GM23338 (cell line): ENCODE measurements around the gene CD72. TPM values are rescaled to one million over a fixed set of nuclear protein-coding genes. Genes with fewer than 3 reads are reported as not detected.
A peak's percentile ranks its signal among the peaks of the same experiment; 100 is the strongest.

Source experiments
- ATAC-seq: fragments of 200-7000 bp; cut with Tn5 transposase; 3 replicates; pipeline ENCODE4 v1.9.1; 2020
- DNase-seq: peaks from one replicate; pipeline ENCODE4 v3.0.0-alpha.2; 2015; ENCODE audit warnings: low spot score
- H2AFZ ChIP-seq: fragments of 200-600 bp; sonication (generic); 2 replicates; pipeline ENCODE4 v1.8.0; 2016; ENCODE audit warnings: antibody characterized with exemption, mild to moderate bottlenecking, moderate library complexity
- H3F3A ChIP-seq: fragments of 200-600 bp; sonication (generic); replicated peaks from 2 replicates; pipeline ENCODE4 v1.8.0; 2017; ENCODE audit warnings: antibody characterized with exemption, mixed run types, low read depth
- H3K27ac ChIP-seq: fragments of 200-600 bp; sonication (generic); 2 replicates; pipeline ENCODE4 v1.6.1; 2016; ENCODE audit warnings: low read depth
- H3K27me3 ChIP-seq: fragments of 200-600 bp; sonication (generic); 2 replicates; pipeline ENCODE4 v1.8.0; 2016; ENCODE audit warnings: mild to moderate bottlenecking, mixed run types, moderate library complexity; ENCODE audit not compliant: insufficient read depth
- H3K36me3 ChIP-seq: fragments of 200-600 bp; sonication (generic); 2 replicates; pipeline ENCODE4 v1.8.0; 2016; ENCODE audit warnings: mild to moderate bottlenecking; ENCODE audit not compliant: insufficient read depth
- H3K4me1 ChIP-seq: fragments of 200-600 bp; sonication (generic); 2 replicates; pipeline ENCODE4 v1.8.0; 2016; ENCODE audit warnings: mild to moderate bottlenecking, moderate library complexity; ENCODE audit not compliant: insufficient read depth
- H3K4me2 ChIP-seq: fragments of 200-600 bp; sonication (generic); 2 replicates; pipeline ENCODE4 v1.7.1; 2017; ENCODE audit warnings: mixed run types
- H3K4me3 ChIP-seq: fragments of 200-600 bp; sonication (generic); 2 replicates; pipeline ENCODE4 v1.6.1; 2016; ENCODE audit warnings: mixed run types
- H3K79me2 ChIP-seq: fragments of 200-600 bp; sonication (generic); replicated peaks from 2 replicates; pipeline ENCODE4 v1.8.0; 2017; ENCODE audit warnings: mild to moderate bottlenecking; ENCODE audit not compliant: insufficient read depth
- H3K9me2 ChIP-seq: fragments of 200-600 bp; sonication (generic); 2 replicates; pipeline ENCODE4 v1.8.0; 2017; ENCODE audit not compliant: insufficient read depth
- H4K20me1 ChIP-seq: fragments of 200-600 bp; sonication (generic); replicated peaks from 2 replicates; pipeline ENCODE4 v1.8.0; 2017; ENCODE audit warnings: mild to moderate bottlenecking; ENCODE audit not compliant: insufficient read depth
- H3K27ac Mint-ChIP-seq: 2 replicates; pipeline ENCODE4 v1.8.0; 2020; ENCODE audit warnings: inconsistent platforms, mild to moderate bottlenecking, moderate library complexity, mixed read lengths
- H3K27me3 Mint-ChIP-seq: 3 replicates; pipeline ENCODE4 v1.8.0; 2022; ENCODE audit warnings: low read depth, mild to moderate bottlenecking, moderate library complexity, mixed read lengths, inconsistent platforms; ENCODE audit not compliant: insufficient read depth, poor library complexity
- H3K36me3 Mint-ChIP-seq: 3 replicates; pipeline ENCODE4 v1.8.0; 2021; ENCODE audit warnings: low read depth, mild to moderate bottlenecking, inconsistent platforms, moderate library complexity, mixed read lengths
- H3K4me1 Mint-ChIP-seq: 3 replicates; pipeline ENCODE4 v1.8.0; 2020; ENCODE audit warnings: mild to moderate bottlenecking, inconsistent platforms, mixed read lengths
- H3K4me3 Mint-ChIP-seq: 3 replicates; pipeline ENCODE4 v1.8.0; 2021; ENCODE audit warnings: moderate library complexity, mild to moderate bottlenecking, inconsistent platforms, mixed read lengths
- H3K9me3 Mint-ChIP-seq: 3 replicates; pipeline ENCODE4 v1.8.0; 2020; ENCODE audit warnings: moderate library complexity, mild to moderate bottlenecking, inconsistent platforms, mixed read lengths
- CREB1 ChIP-seq: fragments of 250-450 bp; sonication (Bioruptor Pico); IDR thresholded peaks from 2 replicates; pipeline ENCODE4 v1.5.0; 2020; ENCODE audit warnings: low read depth, mild to moderate bottlenecking, moderate library complexity
- EZH2phosphoT487 ChIP-seq: fragments of 200-600 bp; sonication (generic); IDR thresholded peaks from one replicate; pipeline ENCODE4 v1.8.1; 2018; ENCODE audit warnings: antibody characterized with exemption; ENCODE audit not compliant: unreplicated experiment
- NANOG ChIP-seq: IDR thresholded peaks from 2 replicates; pipeline ENCODE4 v1.6.1; 2016; ENCODE audit warnings: antibody characterized with exemption, borderline replicate concordance
- POLR2AphosphoS5 ChIP-seq: IDR thresholded peaks from 2 replicates; pipeline ENCODE4 v1.6.1; 2016; ENCODE audit warnings: antibody characterized with exemption, low read depth
- REST ChIP-seq: IDR thresholded peaks from one replicate; pipeline ENCODE4 v1.6.1; 2018; ENCODE audit warnings: antibody characterized with exemption; ENCODE audit not compliant: unreplicated experiment
- STAT1 ChIP-seq: IDR thresholded peaks from one replicate; pipeline ENCODE4 v1.6.1; 2016; ENCODE audit warnings: antibody characterized with exemption; ENCODE audit not compliant: unreplicated experiment
- ZNF114 ChIP-seq: fragments of 250-450 bp; sonication (Bioruptor Pico); IDR thresholded peaks from 2 replicates; pipeline ENCODE4 v1.5.0; 2020; ENCODE audit warnings: mild to moderate bottlenecking, moderate library complexity
- ZNF331 ChIP-seq: fragments of 250-450 bp; sonication (Bioruptor Pico); IDR thresholded peaks from 2 replicates; pipeline ENCODE4 v1.5.0; 2020; ENCODE audit warnings: low read depth, mild to moderate bottlenecking, moderate library complexity
- polyA plus RNA-seq: library from polyadenylated mRNA; unstranded; fragments of >200 nt; fragmentation: Nextera tagmentation; extraction: Ambion mirVana; gene quantifications from 2 replicates; pipeline ENCODE4 v1.2.1, GENCODE V29; 2016
- total RNA-seq: library from RNA; depleted of rRNA; stranded (reverse); fragments of >200 nt; shearing (Covaris generic); gene quantifications from 2 replicates; pipeline ENCODE4 v1.2.3, GENCODE V29; 2014
- TF ChIP-seq, protein P1 (sequence below), 2 experiments: fragments of 200-600 bp in 1 of 2; sonication (generic) in 1 of 2; conservative IDR thresholded peaks; 2 replicates each; pipeline versions ENCODE4 v1.5.1 to v1.6.1; 2016 to 2017; ENCODE audit warnings: antibody characterized with exemption in 2 of 2, low read depth in 2 of 2, mild to moderate bottlenecking in 2 of 2, moderate library complexity in 1 of 2

CD72 gene
- total and polyA plus RNA-seq, 2 experiments from 2014 or later: 4.7 to 4.8 TPM

DNA sequence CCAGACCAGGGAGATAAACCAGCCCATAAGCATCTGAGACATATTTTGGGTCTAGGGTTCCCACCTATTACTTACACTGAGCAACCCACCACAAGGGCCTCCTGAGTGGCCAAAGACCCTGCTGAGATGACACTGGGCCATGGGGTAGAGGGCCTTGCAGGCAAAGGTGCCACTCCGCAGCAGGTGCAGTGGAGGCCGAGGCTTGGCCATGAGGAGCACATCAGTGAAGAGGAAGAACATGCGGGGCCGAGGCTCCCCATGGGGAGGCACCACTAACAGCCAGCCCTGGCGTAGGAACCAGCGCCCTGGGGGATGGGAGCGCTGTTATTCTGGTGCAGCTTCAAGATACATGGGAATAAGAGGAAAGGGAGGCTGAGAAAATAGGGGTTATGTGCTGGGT, 44.2 kb upstream of the CD72 start:
- no peak overlapping the region for H2AFZ ChIP-seq
- no peak for TF ChIP-seq REST
- TF ChIP-seq, protein P1, sequence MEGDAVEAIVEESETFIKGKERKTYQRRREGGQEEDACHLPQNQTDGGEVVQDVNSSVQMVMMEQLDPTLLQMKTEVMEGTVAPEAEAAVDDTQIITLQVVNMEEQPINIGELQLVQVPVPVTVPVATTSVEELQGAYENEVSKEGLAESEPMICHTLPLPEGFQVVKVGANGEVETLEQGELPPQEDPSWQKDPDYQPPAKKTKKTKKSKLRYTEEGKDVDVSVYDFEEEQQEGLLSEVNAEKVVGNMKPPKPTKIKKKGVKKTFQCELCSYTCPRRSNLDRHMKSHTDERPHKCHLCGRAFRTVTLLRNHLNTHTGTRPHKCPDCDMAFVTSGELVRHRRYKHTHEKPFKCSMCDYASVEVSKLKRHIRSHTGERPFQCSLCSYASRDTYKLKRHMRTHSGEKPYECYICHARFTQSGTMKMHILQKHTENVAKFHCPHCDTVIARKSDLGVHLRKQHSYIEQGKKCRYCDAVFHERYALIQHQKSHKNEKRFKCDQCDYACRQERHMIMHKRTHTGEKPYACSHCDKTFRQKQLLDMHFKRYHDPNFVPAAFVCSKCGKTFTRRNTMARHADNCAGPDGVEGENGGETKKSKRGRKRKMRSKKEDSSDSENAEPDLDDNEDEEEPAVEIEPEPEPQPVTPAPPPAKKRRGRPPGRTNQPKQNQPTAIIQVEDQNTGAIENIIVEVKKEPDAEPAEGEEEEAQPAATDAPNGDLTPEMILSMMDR (conservative IDR thresholded peaks at IDR 0.05; ENCODE audit: low read depth in 2 of 2): no peak
- no peak for TF ChIP-seq ZNF331
- TF ChIP-seq STAT1: no peak
- ATAC-seq (no peak), DNase-seq (no peak)
- Mint-ChIP-seq H3K4me3 (no peak overlapping the region), H3K36me3 (peaks cover 47% of the 10 kb centered on the region), H3K4me1 (peaks cover 45% of the 10 kb centered on the region), H3K27me3 (peaks cover 24% of the 10 kb centered on the region), H3K27ac (no peak overlapping the region), H3K9me3 (peaks cover 3% of the 10 kb centered on the region)
- no peak overlapping the region for H3K4me3 ChIP-seq
- peaks cover 23% of the 10 kb centered on the region for H3K4me1 ChIP-seq
- no peak overlapping the region for H3K4me2 ChIP-seq
- no peaks in the 10 kb centered on the region for H3K9me2 ChIP-seq
- H3K79me2 ChIP-seq: peaks cover 8% of the 10 kb centered on the region; the same call in 1 of the 2 replicates
- H3K36me3 ChIP-seq: peaks cover 8% of the 10 kb centered on the region; the same call in 1 of the 2 replicates
- H3F3A ChIP-seq: peaks cover 25% of the 10 kb centered on the region; the same call in 1 of the 2 replicates
- H4K20me1 ChIP-seq: no peaks in the 10 kb centered on the region; the same call in 1 of the 2 replicates
- H3K27me3 ChIP-seq: no peaks in the 10 kb centered on the region
- no peak overlapping the region for H3K27ac ChIP-seq

- Histone ChIP-seq H3K36me3 (peaks cover 8% of the 10 kb centered on the region; the same call in 1 of the 2 replicates), H3K27ac (no peak overlapping the region), H4K20me1 (no peaks in the 10 kb centered on the region; the same call in 1 of the 2 replicates), H3K4me1 (peaks cover 23% of the 10 kb centered on the region), H3K27me3 (peaks cover 4% of the 10 kb centered on the region; the same call in 1 of the 2 replicates), H3K4me2 (no peak overlapping the region), H3K4me3 (no peak overlapping the region), H3K79me2 (peaks cover 8% of the 10 kb centered on the region; the same call in 1 of the 2 replicates), H2AFZ (no peak overlapping the region), H3K9me2 (no peaks in the 10 kb centered on the region), H3F3A (peaks cover 25% of the 10 kb centered on the region; the same call in 1 of the 2 replicates)
- Mint-ChIP-seq H3K36me3 (peaks cover 49% of the 10 kb centered on the region), H3K27me3 (peaks cover 29% of the 10 kb centered on the region), H3K9me3 (peaks cover 3% of the 10 kb centered on the region), H3K4me1 (peaks cover 49% of the 10 kb centered on the region), H3K27ac (peak overlapping the region; percentile 58; the same call in 1 of the 2 replicates), H3K4me3 (no peak overlapping the region; the same call in 2 of the 3 replicates)
- ATAC-seq: no peak
- no peak for DNase-seq
- TF ChIP-seq ZNF114 (CRISPR knock-in tag) (no peak), POLR2AphosphoS5 (no peak), CREB1 (CRISPR knock-in tag) (no peak), EZH2phosphoT487 (no peak), ZNF331 (no peak), NANOG (no peak), REST (no peak)
- TF ChIP-seq, protein P1 (conservative IDR thresholded peaks at IDR 0.05; ENCODE audit: low read depth in 2 of 2): no peak
Measured at GRCh38 chr9:35661756-35662350, 43.6 kb upstream of the CD72 start.
